Coronary artery (tissue), 2 donors: ENCODE results near the gene SPOPL.

Source experiments
- DNase-seq: peaks from one replicate; pipeline ENCODE4 v3.0.0-alpha.2; 2017; ENCODE audit warnings: low spot score
- H3K27ac ChIP-seq, 2 donors: fragments of 200-600 bp; sonication (generic); one replicate each; pipeline ENCODE4 v1.5.1; 2016 to 2019
- H3K4me3 ChIP-seq: fragments of 200-600 bp; sonication (generic); 2 replicates; pipeline ENCODE4 v1.5.1; 2016; ENCODE audit warnings: mild to moderate bottlenecking, moderate library complexity
- CTCF ChIP-seq: fragments of 200-600 bp; sonication (generic); IDR thresholded peaks from one replicate; pipeline ENCODE4 v1.5.1; 2019; ENCODE audit warnings: antibody characterized with exemption

SPOPL gene

GRCh38 chr2:138620431-138620830 lies 118.9 kb downstream of the SPOPL start:
- no peak overlapping the region for H3K27ac ChIP-seq
- TF ChIP-seq CTCF = no peak
- H3K4me3 ChIP-seq = no peak overlapping the region
- DNase-seq = no peak

GRCh38 chr2:138621139-138621538 lies 119.6 kb downstream of the SPOPL start:
- Histone ChIP-seq H3K4me3 (no peak overlapping the region), H3K27ac (no peak overlapping the region)
- DNase-seq = no peak
- no peak for TF ChIP-seq CTCF

- no peak for DNase-seq
- TF ChIP-seq CTCF = no peak
- H3K27ac ChIP-seq = no peak overlapping the region
Measured at GRCh38 chr2:138622613-138623012, 121.0 kb downstream of the SPOPL start.

More at GRCh38 chr2:138622613-138623012, 121.0 kb downstream of the SPOPL start:
- H3K4me3 ChIP-seq = no peak overlapping the region
